IPS-20b (cell line): Measurements from ENCODE around the gene TEKT3.

ENCODE experiments used
- H3K27ac ChIP-seq: one replicate; pipeline ENCODE4 v1.5.1; 2013; ENCODE audit warnings: low read length
- H3K27me3 ChIP-seq: 2 replicates; pipeline ENCODE4 v1.6.1; 2013; ENCODE audit warnings: mild to moderate bottlenecking, low read length, inconsistent platforms; ENCODE audit not compliant: insufficient read depth
- H3K36me3 ChIP-seq: 2 replicates; pipeline ENCODE4 v1.6.1; 2013; ENCODE audit warnings: low read depth, mild to moderate bottlenecking, inconsistent platforms, low read length, moderate library complexity; ENCODE audit not compliant: insufficient read depth
- H3K4me1 ChIP-seq: 2 replicates; pipeline ENCODE4 v1.6.1; 2013; ENCODE audit warnings: mild to moderate bottlenecking, control low read depth, inconsistent platforms, low read length, moderate library complexity; ENCODE audit not compliant: insufficient read depth
- H3K4me3 ChIP-seq: 2 replicates; pipeline ENCODE4 v1.5.1; 2013; ENCODE audit warnings: mild to moderate bottlenecking, low read length, inconsistent platforms
- H3K9ac ChIP-seq: 2 replicates; pipeline ENCODE4 v1.6.1; 2013; ENCODE audit warnings: low read depth, mild to moderate bottlenecking, inconsistent platforms, low read length, moderate library complexity
- H3K9me3 ChIP-seq: 2 replicates; pipeline ENCODE4 v1.6.1; 2013; ENCODE audit warnings: mild to moderate bottlenecking, low read depth, low read length, inconsistent platforms; ENCODE audit not compliant: insufficient read depth

Gene TEKT3

GRCh38 chr17:15371376-15372130 is 30.2 kb upstream of the TEKT3 start:
- Histone ChIP-seq H3K36me3 (no peaks in the 10 kb centered on the region), H3K9me3 (no peaks in the 10 kb centered on the region), H3K4me1 (peaks cover 3% of the 10 kb centered on the region; the same call in 1 of the 2 replicates), H3K4me3 (no peak overlapping the region), H3K9ac (no peak overlapping the region), H3K27me3 (no peaks in the 10 kb centered on the region), H3K27ac (no peak overlapping the region)

GRCh38 chr17:15368600-15368999 is 27.2 kb upstream of the TEKT3 start:
- Histone ChIP-seq H3K27me3 (no peaks in the 10 kb centered on the region), H3K9me3 (no peaks in the 10 kb centered on the region), H3K36me3 (no peaks in the 10 kb centered on the region), H3K4me1 (peaks cover 3% of the 10 kb centered on the region; the same call in 1 of the 2 replicates), H3K4me3 (no peak overlapping the region), H3K27ac (no peak overlapping the region), H3K9ac (no peak overlapping the region)

DNA sequence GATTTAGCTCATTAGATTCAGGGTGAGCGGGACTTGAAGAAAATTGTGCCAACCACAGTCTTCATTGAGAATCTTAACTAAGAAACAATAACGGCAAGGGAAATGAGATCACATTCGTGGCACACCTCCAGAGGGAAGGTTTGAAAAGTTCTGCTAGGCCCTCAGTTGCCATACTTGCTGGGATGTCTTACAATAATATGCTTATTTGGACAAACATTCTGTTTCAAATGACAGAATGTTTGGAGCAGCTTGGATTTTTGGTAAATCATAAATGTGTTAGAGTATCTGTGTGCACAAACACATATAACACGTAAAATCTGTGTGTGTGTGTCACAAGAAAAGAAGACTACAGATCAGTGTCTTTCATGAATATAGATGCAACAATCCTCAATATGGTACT is 24.6 kb upstream of the TEKT3 start:
- Histone ChIP-seq H3K36me3 (no peaks in the 10 kb centered on the region), H3K4me3 (no peak overlapping the region), H3K4me1 (peaks cover 3% of the 10 kb centered on the region; the same call in 1 of the 2 replicates), H3K9me3 (no peaks in the 10 kb centered on the region), H3K27me3 (no peaks in the 10 kb centered on the region), H3K9ac (no peak overlapping the region), H3K27ac (no peak overlapping the region)

GRCh38 chr17:15364615-15365014 is 23.2 kb upstream of the TEKT3 start:
- Histone ChIP-seq H3K4me1 (no peaks in the 10 kb centered on the region), H3K9ac (no peak overlapping the region), H3K36me3 (no peaks in the 10 kb centered on the region), H3K27me3 (no peaks in the 10 kb centered on the region), H3K9me3 (no peaks in the 10 kb centered on the region), H3K27ac (no peak overlapping the region), H3K4me3 (no peak overlapping the region)

DNA sequence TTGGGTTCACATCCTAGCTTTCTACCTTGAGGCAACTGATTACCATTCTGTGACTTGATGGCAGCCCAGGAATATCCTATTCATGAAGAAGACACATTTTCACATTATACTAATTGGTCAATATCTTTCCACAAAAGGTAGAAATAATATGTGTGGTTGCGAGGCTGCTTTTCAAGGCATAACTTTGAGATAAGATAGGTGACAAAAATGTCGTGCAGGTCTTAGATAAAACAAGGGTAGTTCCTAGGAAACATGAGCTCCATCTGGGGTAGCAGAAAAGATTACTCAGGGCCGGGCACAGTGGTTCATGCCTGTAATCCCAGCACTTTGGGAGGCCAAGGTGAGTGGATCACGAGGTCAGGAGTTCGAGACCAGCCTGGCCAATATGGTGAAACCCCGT is 22.3 kb upstream of the TEKT3 start:
- Histone ChIP-seq H3K4me1 (no peaks in the 10 kb centered on the region), H3K9ac (no peak overlapping the region), H3K27me3 (no peaks in the 10 kb centered on the region), H3K4me3 (no peak overlapping the region), H3K27ac (no peak overlapping the region), H3K9me3 (no peaks in the 10 kb centered on the region), H3K36me3 (no peaks in the 10 kb centered on the region)

- Histone ChIP-seq H3K9ac (no peak overlapping the region), H3K27me3 (no peaks in the 10 kb centered on the region), H3K4me1 (no peaks in the 10 kb centered on the region), H3K27ac (no peak overlapping the region), H3K9me3 (no peaks in the 10 kb centered on the region), H3K36me3 (no peaks in the 10 kb centered on the region), H3K4me3 (no peak overlapping the region)
Observed at GRCh38 chr17:15361592-15361991, 20.2 kb upstream of the TEKT3 start.

- H3K9me3 ChIP-seq: no peaks in the 10 kb centered on the region
- H3K27me3 ChIP-seq: no peaks in the 10 kb centered on the region
- H3K4me3 ChIP-seq: no peak overlapping the region
- H3K9ac ChIP-seq: no peak overlapping the region
- no peaks in the 10 kb centered on the region for H3K4me1 ChIP-seq
- H3K27ac ChIP-seq: no peak overlapping the region
- H3K36me3 ChIP-seq: no peaks in the 10 kb centered on the region
Observed at GRCh38 chr17:15361151-15361550, 19.8 kb upstream of the TEKT3 start.

DNA sequence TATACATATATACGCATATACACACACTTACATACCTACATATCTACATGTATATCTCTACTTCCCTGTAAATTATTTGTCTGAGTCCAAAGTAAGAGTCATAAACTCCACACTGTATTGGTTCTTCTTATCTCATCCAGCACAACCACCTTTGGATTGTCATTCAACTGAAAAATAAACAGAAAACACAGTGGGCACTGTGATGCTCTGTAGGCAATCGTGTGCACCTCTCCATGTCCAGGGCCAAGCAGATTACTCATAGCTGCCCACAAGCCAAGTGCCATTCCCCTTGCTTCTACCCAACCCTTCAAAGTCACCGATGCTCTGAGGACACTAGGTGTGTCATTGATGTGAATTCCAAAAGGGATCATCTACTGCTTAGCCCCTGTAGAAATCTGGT is 12.9 kb upstream of the TEKT3 start:
- H3K4me1 ChIP-seq: no peaks in the 10 kb centered on the region
- H3K9me3 ChIP-seq: no peaks in the 10 kb centered on the region; the same call in 1 of the 2 replicates
- no peaks in the 10 kb centered on the region for H3K36me3 ChIP-seq
- no peak overlapping the region for H3K9ac ChIP-seq
- no peak overlapping the region for H3K4me3 ChIP-seq
- H3K27ac ChIP-seq: no peak overlapping the region
- no peaks in the 10 kb centered on the region for H3K27me3 ChIP-seq

- Histone ChIP-seq H3K4me3 (no peak overlapping the region), H3K9me3 (no peaks in the 10 kb centered on the region; the same call in 1 of the 2 replicates), H3K4me1 (no peaks in the 10 kb centered on the region), H3K27me3 (no peaks in the 10 kb centered on the region), H3K36me3 (no peaks in the 10 kb centered on the region), H3K27ac (no peak overlapping the region), H3K9ac (no peak overlapping the region)
Observed at GRCh38 chr17:15351925-15352324, 10.5 kb upstream of the TEKT3 start.

- H3K9me3 ChIP-seq: no peaks in the 10 kb centered on the region; the same call in 1 of the 2 replicates
- no peak overlapping the region for H3K4me3 ChIP-seq
- no peaks in the 10 kb centered on the region for H3K36me3 ChIP-seq
- H3K4me1 ChIP-seq: no peaks in the 10 kb centered on the region
- no peaks in the 10 kb centered on the region for H3K27me3 ChIP-seq
- no peak overlapping the region for H3K27ac ChIP-seq
- H3K9ac ChIP-seq: no peak overlapping the region
Observed at GRCh38 chr17:15351478-15351840, 10.1 kb upstream of the TEKT3 start.

DNA sequence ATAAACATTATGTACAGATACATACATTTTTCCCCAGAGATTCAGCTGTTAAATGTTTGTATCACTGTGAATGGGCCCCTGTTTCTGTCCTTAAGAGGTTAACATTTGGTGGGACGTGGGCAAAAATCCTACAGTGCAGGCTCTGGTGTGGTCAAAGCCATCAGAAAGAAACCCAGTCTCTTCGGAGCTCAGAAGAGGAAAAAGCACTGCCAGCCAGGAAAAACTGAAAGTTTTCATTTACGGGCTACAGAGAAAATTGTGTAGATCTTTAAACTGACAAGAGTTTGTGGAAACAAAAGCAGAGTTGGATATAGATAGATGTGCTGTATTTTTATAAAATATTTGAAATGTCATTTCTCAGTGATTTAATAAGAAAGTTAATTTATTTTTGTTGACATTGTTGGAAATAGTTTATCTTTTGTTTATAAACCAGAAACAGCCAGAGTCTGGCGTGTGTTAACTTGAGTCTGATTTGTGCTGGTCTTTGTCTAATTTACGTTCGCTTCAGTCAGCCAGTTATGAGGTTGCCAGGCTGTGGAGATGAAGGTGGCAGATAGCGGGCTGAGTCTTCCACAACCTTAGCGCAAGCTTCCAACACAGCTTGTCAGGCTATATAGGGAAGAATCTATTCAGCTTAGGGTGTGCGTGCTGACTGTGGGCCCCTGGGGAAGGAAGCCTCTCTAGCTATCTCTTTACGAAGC is 9.5 kb upstream of the TEKT3 start:
- H3K4me3 ChIP-seq: no peak overlapping the region
- no peaks in the 10 kb centered on the region for H3K27me3 ChIP-seq
- H3K9me3 ChIP-seq: no peaks in the 10 kb centered on the region; the same call in 1 of the 2 replicates
- no peak overlapping the region for H3K27ac ChIP-seq
- H3K4me1 ChIP-seq: no peaks in the 10 kb centered on the region
- H3K9ac ChIP-seq: no peak overlapping the region
- H3K36me3 ChIP-seq: no peaks in the 10 kb centered on the region

DNA sequence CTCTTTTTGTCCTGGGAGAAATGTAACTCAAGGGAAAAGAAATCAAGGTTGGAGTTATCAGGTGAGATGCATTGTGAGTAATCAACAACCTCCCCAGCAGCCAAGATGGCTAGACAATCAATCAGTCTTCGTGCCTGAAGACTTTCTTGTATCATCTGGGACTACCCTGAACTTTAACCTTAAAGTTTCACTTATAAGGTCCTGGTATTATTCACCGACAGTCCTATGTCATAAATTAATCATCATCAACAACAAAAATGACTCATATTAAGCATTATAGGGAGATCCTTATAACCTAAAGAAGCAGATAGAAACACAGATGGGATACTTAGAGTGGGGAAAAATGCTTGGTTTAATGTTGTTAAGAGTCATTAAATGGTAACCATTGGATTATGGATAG is 7.7 kb upstream of the TEKT3 start:
- Histone ChIP-seq H3K4me3 (no peak overlapping the region), H3K27me3 (no peaks in the 10 kb centered on the region; the same call in 1 of the 2 replicates), H3K9ac (no peak overlapping the region), H3K4me1 (no peaks in the 10 kb centered on the region), H3K9me3 (no peaks in the 10 kb centered on the region), H3K27ac (no peak overlapping the region), H3K36me3 (no peaks in the 10 kb centered on the region)
